Left ventricle myocardium inferior (tissue), 1 donor: ENCODE data around the gene CDH6. TPM values are rescaled to one million over a fixed set of nuclear protein-coding genes. Genes with fewer than 3 reads are reported as not detected.

Experiments used
- DNase-seq: peaks from one replicate; pipeline ENCODE4 v3.0.0-alpha.2; 2020
- H3K27ac ChIP-seq: fragments of 200-600 bp; replicated peaks from 2 replicates; pipeline ENCODE4 v1.8.0; 2021
- H3K27me3 ChIP-seq: fragments of 200-600 bp; 2 replicates; pipeline ENCODE4 v1.8.0; 2021; ENCODE audit warnings: low read depth
- H3K36me3 ChIP-seq: fragments of 200-600 bp; 2 replicates; pipeline ENCODE4 v1.8.0; 2021
- H3K4me1 ChIP-seq: fragments of 200-600 bp; 2 replicates; pipeline ENCODE4 v1.8.0; 2021
- H3K4me3 ChIP-seq: fragments of 200-600 bp; 2 replicates; pipeline ENCODE4 v1.8.0; 2021; ENCODE audit warnings: mild to moderate bottlenecking, moderate library complexity
- H3K9me3 ChIP-seq: fragments of 200-600 bp; replicated peaks from 2 replicates; pipeline ENCODE4 v1.8.0; 2021
- CTCF ChIP-seq: fragments of 200-600 bp; IDR thresholded peaks from 2 replicates; pipeline ENCODE4 v1.8.0; 2021; ENCODE audit warnings: antibody characterized with exemption, mild to moderate bottlenecking, borderline replicate concordance
- intact Hi-C: fragments of 100-400 bp; cut with micrococcal nuclease; formaldehyde crosslinking; loops from one replicate; pipeline ENCODE4 v1.11.0; 2022
- total RNA-seq: library from RNA; stranded (reverse); fragmentation: NEBNext Ultra II Directional; extraction: Animal tissue kit (Norgen Biotek cat#: 25700); gene quantifications from one replicate; pipeline ENCODE4 v1.2.1, GENCODE V29; 2021
- donor health status: DM: no; HTN: yes; CAD: no; lungs with severe emphysema.

The CDH6 gene
- total RNA-seq, 1 donor from 2014 or later: 2.8 TPM

GRCh38 chr5:31289429-31289828, 95.9 kb downstream of the CDH6 start:
- no peaks in the 10 kb centered on the region for H3K36me3 ChIP-seq
- no peak for TF ChIP-seq CTCF
- H3K9me3 ChIP-seq: no peaks in the 10 kb centered on the region
- peaks cover 9% of the 10 kb centered on the region for H3K27me3 ChIP-seq
- no peak overlapping the region for H3K27ac ChIP-seq
- intact Hi-C loops: no loop called here
- no peak for DNase-seq
- no peak overlapping the region for H3K4me3 ChIP-seq
- no peaks in the 10 kb centered on the region for H3K4me1 ChIP-seq

- intact Hi-C loops: no loop called here
These were observed 97.9 kb downstream of the CDH6 start for GRCh38 chr5:31291323-31291854.

GRCh38 chr5:31300501-31300900, 107.0 kb downstream of the CDH6 start:
- no peak overlapping the region for H3K27ac ChIP-seq
- H3K4me3 ChIP-seq: no peak overlapping the region

More at GRCh38 chr5:31291323-31291854, 97.9 kb downstream of the CDH6 start:
- Histone ChIP-seq H3K4me1 (no peaks in the 10 kb centered on the region), H3K27me3 (peaks cover 14% of the 10 kb centered on the region), H3K27ac (no peak overlapping the region), H3K9me3 (no peaks in the 10 kb centered on the region), H3K36me3 (no peaks in the 10 kb centered on the region), H3K4me3 (no peak overlapping the region)
- DNase-seq: no peak
- no peak for TF ChIP-seq CTCF

GRCh38 chr5:31301833-31302232, 108.3 kb downstream of the CDH6 start:
- TF ChIP-seq CTCF: no peak
- Histone ChIP-seq H3K27me3 (no peaks in the 10 kb centered on the region), H3K4me1 (no peaks in the 10 kb centered on the region), H3K36me3 (no peaks in the 10 kb centered on the region), H3K4me3 (no peak overlapping the region), H3K27ac (no peak overlapping the region), H3K9me3 (peaks cover 5% of the 10 kb centered on the region)
- no peak for DNase-seq
- intact Hi-C loops: no loop called here

More at GRCh38 chr5:31300501-31300900, 107.0 kb downstream of the CDH6 start:
- peaks cover 5% of the 10 kb centered on the region for H3K9me3 ChIP-seq
- intact Hi-C loops: no loop called here
- DNase-seq: no peak
- no peak for TF ChIP-seq CTCF
- no peaks in the 10 kb centered on the region for H3K36me3 ChIP-seq
- H3K27me3 ChIP-seq: no peaks in the 10 kb centered on the region
- no peaks in the 10 kb centered on the region for H3K4me1 ChIP-seq

- no peak for TF ChIP-seq CTCF
- no peaks in the 10 kb centered on the region for H3K4me1 ChIP-seq
- no peaks in the 10 kb centered on the region for H3K36me3 ChIP-seq
- H3K9me3 ChIP-seq: peaks cover 5% of the 10 kb centered on the region
- H3K4me3 ChIP-seq: no peak overlapping the region
- no peaks in the 10 kb centered on the region for H3K27me3 ChIP-seq
- no peak for DNase-seq
- H3K27ac ChIP-seq: no peak overlapping the region
- intact Hi-C loops: no loop called here
These were observed 110.2 kb downstream of the CDH6 start for GRCh38 chr5:31303688-31304087.
